NCI-H2196 (cell line): ENCODE data around the gene COIL.
A peak's percentile ranks its signal among the peaks of the same experiment; 100 is the strongest.
"Not testable (repeated sequence)": the region's sequence is repeated elsewhere in the genome, so short reads cannot be mapped to it uniquely, and the experiment has no call there.

Experiments used
- DNase-seq: peaks from one replicate; lab custom pipeline; 2025; ENCODE audit not compliant: unreplicated experiment; lab: John Stamatoyannopoulos, UW

COIL gene, protein sequence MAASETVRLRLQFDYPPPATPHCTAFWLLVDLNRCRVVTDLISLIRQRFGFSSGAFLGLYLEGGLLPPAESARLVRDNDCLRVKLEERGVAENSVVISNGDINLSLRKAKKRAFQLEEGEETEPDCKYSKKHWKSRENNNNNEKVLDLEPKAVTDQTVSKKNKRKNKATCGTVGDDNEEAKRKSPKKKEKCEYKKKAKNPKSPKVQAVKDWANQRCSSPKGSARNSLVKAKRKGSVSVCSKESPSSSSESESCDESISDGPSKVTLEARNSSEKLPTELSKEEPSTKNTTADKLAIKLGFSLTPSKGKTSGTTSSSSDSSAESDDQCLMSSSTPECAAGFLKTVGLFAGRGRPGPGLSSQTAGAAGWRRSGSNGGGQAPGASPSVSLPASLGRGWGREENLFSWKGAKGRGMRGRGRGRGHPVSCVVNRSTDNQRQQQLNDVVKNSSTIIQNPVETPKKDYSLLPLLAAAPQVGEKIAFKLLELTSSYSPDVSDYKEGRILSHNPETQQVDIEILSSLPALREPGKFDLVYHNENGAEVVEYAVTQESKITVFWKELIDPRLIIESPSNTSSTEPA

GRCh38 chr17:56960596-56961538 lies at the start of gene COIL:
COIL (minus strand) TSS chr17:56961050; CDS start chr17:56961019, 31 bp downstream.
- DNase-seq: peak; percentile 96

GRCh38 chr17:57010487-57010886 lies 49.6 kb upstream of the COIL start:
- DNase-seq: no peak

DNA sequence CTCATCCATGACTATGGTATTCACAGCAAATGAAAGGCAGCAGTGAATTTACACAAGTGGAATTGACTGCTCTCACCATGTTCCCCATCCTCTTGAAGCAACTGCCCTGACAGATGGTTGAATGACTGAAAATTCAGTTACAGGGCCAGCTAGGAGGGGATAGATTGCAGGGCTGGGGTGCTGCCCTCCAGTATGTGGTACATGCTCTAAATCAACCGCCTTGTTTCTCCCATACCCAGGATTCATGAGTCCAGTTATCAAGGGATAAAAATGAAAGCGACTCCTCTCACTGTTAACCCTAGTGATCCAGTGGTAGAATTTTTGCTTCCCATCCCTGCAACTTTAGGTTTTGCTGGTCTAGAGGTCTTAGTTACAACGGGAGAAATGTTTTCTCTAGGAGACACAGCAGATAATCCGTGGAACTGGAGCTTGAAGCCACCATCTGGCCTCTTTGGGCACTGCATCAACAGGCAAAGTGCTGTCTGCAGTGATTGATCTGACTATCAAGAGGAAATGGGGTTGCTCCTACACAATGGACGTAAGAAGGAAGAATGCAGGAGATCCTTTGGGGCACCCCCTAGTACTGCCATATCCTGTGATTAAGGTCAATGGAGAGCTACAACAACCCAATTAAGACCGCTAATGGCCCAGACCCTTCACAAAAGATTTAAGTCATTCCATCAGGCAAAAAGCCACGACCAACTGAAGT lies 49.0 kb upstream of the COIL start:
- peak; percentile 34 for DNase-seq

GRCh38 chr17:57008958-57009357 lies 48.1 kb upstream of the COIL start:
- no peak for DNase-seq

GRCh38 chr17:57006040-57006439 lies 45.2 kb upstream of the COIL start:
- DNase-seq: no peak

- no peak for DNase-seq
Observed at GRCh38 chr17:57004944-57005579, 44.2 kb upstream of the COIL start.

DNA sequence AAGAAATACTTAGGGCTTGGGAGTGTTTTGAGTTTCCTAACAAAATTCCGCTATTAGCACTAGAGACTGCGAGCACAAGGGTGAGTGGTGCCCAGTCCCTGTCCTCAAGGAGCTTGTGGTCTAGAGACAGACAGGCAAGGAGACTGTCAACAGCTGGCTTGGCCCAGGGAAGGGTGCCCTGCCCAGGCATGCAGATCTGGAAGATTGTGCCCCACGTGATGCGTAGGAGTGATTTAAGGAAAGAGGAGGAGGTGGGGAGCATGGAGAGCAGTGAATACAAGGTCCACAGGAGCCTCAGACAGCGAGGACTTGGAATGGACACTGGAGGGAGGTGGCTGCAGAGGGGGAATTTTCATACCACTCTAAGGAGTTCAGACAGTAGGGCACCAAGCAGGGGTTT lies 42.1 kb upstream of the COIL start:
- no peak for DNase-seq

DNA sequence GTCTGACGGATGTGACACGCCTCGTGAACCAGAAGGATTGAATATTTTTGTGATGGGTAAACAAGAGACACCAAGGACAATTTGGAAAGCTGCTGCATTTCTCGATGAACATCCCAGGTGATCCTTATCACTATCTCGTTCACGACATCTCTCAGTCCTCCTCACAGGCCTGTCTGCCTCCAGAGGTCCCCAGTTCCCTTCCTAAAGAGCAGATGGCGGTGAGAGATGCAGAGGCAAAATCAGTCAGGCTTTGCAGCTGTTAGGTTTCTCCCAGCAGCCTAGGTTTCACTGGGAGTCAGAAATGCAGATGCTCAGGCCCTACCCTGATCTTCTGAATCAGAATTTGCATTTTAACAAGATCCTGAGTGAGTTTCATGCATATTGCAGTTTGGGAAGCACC lies 40.7 kb upstream of the COIL start:
- no peak for DNase-seq

- DNase-seq: no peak
Observed at GRCh38 chr17:56997313-56997712, 36.5 kb upstream of the COIL start.

- no peak for DNase-seq
Observed at GRCh38 chr17:56995766-56996165, 34.9 kb upstream of the COIL start.

DNA sequence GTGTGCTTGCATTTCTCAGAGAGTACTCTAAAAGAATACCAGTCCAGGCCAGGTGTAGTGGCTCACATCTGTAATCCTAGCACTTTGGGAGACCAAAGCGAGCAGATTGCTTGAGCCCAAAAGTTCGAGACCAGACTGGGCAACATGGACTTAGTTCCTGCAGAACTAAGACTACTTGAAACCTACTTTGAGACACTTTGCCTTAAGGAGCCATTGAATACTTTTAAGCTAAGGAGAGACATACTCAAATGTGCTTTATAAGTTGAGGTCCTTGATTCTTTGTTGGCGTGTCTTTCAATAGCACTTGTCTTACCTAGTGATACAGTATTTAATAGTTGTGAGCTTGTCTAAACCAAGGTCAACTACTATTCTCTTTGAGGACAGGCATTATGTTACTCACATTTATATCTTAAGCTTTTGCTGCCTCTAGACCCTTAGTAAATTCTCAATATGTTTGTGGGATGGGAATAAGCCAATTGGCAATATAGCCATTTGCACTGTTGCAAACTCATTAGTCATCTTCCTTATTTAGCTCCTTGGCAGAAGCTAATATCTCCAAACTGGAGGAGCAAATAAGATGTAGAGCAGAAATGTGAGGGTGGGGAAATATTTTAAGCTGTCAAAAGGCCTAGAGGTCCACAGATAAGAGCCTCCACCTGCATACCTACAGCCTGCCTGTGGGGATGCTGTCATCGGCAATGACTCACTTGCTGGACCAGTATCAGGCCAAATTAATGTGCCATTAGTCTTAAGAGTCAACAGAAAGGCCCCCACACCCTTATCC lies 33.4 kb upstream of the COIL start:
- no peak for DNase-seq

GRCh38 chr17:56992364-56992763 lies 31.5 kb upstream of the COIL start:
- DNase-seq: no peak

DNA sequence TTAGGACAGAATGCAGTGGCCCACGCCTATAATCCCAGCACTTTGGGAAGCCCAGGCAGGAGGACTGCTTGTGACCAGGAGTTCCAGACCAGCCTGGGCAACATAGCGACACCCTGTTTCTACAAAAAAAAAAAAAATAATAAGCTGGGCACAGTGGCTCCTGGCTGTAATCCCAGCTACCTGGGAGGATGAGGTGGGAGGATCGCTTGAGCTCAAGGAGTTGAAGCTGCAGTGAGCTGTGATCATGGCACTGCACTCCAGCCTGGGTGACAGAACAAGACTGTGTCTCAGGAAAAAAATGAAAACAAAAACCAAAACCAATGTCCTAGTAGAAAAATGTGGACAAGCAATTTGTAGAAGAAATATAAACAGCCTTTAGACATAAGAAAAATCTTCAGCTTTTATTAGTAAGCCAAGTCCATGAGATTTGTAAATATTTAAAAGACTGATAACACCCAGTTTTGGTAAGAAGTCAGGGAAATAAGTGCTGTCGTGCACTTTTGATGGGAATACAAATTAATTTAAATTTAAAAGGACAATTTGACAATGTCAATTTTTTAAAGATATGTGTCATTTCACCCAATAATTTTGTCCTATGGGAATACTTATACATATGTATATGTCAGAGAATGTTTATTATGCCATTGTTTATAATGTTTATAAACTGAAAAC lies 28.2 kb upstream of the COIL start:
- DNase-seq: no peak

DNA sequence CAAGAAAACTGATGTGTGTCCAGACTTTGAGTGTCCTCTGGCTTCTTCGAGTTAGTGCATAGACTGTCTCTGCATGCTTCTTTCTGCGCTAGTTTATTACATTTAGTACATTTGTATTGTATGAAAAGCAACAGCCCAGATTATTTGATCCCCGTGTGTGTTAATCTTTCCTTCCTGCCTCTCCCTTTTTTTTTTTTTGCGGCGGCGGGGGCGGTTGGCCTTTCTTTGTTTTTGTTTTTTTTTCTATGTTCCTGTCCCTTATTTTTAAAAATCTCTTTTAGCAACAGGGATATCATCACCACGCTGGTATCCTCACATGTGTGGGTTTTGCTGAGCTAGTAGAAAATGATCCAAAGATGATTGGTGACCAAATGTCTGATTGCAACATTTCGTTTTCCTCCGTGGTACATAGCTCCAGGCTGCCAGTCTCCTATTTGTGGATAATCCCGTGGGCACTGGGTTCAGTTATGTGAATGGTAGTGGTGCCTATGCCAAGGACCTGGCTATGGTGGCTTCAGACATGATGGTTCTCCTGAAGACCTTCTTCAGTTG lies 26.5 kb upstream of the COIL start:
- DNase-seq: no peak

DNA sequence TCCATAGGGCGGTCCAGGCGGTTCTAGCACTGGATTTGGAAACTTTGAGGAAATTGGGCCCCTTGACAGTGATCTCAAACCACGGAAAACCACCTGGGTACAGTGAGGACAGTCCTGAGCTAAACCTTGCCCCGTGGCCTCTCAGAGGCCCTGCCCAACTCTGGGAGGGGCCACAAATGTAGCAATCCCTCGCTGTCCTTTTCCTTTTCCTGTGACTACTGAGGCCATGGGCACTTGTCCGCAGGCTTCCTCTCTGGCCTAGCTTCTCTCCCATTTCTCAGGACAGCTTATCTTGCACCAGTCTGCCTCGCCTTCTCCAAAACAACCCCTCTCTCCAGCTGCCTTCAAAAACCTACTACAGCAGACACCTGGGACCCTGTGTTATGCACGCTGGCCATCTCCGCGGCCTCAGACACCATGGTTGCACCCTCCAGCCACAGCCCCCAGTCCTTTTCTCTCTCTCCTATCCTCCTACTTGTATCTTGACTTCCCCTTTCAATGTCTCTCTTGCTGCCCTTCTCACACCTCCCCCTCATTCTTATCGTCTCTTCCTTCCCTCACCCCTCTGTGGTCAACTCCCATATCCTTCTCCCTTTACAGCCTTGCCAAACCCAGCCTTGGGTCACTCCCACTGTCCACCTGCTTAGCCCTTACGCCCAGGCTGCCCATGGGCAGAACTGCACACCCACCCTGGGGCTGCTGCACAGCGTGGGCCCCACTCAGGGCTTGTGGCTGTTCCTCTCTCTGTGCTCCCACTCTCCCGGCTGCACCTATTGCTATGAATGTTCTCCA lies 24.7 kb upstream of the COIL start:
- DNase-seq: no peak

GRCh38 chr17:56983366-56983765 lies 22.5 kb upstream of the COIL start:
- no peak for DNase-seq

DNA sequence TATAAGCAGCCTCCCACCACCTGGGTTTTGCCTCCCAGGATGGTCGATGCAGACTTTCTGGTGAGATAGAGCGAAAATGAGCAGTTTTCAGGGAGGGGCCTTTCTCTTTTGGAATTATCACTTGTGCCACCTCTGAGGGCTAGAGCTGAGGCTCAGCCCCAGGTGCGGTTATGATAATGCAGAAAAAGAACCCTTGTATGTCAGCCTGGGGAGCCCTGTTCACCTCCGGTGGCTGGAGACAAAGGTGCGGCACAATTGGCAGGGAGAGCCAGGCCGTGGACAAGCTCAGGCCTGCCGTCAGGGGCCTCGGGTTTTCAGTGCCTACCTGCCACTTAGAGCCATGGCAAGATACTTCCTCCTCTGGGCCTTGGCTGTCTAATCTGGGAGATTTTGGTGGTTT lies 21.5 kb upstream of the COIL start:
- DNase-seq: peak; percentile 45

DNA sequence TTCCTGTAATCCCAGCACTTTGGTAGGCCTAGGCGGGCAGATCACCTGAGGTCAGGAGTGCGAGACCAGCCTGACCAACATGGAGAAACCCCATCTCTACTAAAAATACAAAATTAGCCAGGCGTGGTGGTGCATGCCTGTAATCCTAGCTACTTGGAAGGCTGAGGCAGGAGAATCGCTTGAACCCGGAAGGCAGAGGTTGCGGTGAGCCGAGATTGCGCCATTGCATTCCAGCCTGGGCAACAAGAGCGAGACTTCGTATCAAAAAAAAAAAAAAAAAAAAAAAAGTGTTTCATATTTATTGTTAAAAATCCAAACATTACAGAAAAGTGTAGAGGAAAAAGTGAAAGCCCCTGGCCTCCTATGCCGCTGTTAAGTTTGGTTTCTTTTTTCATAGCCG lies 19.7 kb upstream of the COIL start:
- DNase-seq: not testable (repeated sequence)
